ENCODE data around the gene RDH14.

DNA sequence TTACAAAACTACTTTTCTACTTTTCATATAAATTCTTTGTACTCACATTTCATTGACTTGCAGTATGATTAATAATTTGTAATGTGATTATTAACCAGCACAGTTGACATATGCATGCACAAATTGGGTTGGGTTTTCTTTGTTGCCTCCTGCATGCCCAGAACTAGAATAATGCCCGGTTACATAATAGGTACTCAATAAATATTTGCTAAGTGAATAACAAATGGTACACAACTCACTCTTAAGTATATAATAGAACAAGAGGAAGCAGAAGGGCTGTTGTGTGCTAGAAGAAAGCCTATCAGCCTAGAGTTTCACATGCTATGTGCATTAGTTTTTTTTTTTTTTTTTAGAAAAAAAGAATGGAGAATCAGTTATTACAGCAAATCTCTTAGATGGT, 9.3 kb downstream of the RDH14 start:
- TF ChIP-seq CTCF (conservative IDR thresholded peaks at IDR 0.05; ENCODE audit: low read depth, low read length) (no peak), EZH2 (IDR thresholded peaks at IDR 0.05; ENCODE audit: borderline replicate concordance, low read depth, low read length, poor library complexity, severe bottlenecking) (no peak)
